ENCODE data around the gene ZFHX3.

Gene ZFHX3

DNA sequence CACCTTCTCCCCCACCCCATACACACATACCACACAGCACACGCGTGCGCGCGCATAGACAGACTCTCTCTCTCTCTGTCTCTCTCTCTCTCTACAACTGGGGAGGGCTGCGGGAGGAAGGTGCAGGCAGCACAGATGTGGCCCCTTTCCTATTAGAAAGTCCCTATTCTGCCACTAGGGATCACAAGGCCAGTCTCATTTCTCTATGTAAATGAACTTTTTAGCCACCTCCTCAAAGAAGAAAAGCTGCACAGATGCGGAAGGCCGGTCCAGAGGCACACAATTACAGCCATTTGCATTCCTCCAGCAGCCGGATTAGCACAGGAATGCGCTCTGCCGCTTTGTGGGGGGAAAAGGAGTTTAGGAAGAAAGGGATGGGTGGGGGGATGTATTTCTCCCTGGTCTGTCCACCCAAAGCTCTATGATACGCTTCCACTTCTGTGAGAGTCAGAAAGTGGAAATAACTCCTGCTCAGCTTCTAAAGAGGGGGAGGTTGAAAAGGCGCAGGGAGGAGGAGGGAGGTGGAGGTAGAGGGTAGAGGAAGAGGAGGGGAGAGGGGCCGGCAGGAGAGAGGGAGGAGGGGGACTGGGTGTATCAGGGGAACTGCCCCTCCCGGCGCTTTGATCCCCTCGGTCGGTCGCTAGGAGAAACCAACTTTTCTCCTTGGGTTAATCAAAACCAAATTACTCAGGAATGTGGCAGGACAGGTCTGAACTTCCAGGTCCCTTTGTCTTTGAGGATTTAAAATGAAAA is 11.7 kb downstream of the ZFHX3 start:
- peak overlapping the region; percentile 33 for H3K4me3 ChIP-seq (ENCODE audit: low read length)
- no peak for DNase-seq (ENCODE audit: low read depth)
- TF ChIP-seq, protein P1, sequence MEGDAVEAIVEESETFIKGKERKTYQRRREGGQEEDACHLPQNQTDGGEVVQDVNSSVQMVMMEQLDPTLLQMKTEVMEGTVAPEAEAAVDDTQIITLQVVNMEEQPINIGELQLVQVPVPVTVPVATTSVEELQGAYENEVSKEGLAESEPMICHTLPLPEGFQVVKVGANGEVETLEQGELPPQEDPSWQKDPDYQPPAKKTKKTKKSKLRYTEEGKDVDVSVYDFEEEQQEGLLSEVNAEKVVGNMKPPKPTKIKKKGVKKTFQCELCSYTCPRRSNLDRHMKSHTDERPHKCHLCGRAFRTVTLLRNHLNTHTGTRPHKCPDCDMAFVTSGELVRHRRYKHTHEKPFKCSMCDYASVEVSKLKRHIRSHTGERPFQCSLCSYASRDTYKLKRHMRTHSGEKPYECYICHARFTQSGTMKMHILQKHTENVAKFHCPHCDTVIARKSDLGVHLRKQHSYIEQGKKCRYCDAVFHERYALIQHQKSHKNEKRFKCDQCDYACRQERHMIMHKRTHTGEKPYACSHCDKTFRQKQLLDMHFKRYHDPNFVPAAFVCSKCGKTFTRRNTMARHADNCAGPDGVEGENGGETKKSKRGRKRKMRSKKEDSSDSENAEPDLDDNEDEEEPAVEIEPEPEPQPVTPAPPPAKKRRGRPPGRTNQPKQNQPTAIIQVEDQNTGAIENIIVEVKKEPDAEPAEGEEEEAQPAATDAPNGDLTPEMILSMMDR (conservative IDR thresholded peaks at IDR 0.05; ENCODE audit: low read depth, low read length), result peak; percentile 2

DNA sequence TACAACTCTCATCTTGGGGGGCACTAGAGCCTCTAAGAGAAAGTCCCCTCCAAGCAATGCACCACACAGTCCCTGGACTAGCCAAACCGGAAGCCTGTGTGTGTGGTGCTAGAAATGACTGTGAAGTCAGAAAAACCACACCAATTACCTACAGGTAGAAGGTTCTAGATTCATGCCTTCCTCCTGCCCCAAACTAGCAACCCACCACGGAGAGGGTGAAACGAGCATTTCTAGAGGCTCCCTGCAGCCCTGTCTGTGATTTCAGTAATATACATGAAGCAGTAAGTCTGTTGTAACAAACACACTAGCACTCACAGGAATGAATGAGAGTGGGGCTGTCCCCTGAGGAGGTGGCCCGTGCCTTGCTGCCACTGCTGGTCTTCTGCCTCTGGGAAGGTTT is 13.6 kb downstream of the ZFHX3 start:
- DNase-seq (ENCODE audit: low read depth), result no peak
- H3K4me3 ChIP-seq (ENCODE audit: low read length), result no peak overlapping the region
- TF ChIP-seq, protein P1 (conservative IDR thresholded peaks at IDR 0.05; ENCODE audit: low read depth, low read length), result no peak

GRCh38 chr16:73033271-73033998 is 14.5 kb downstream of the ZFHX3 start:
- TF ChIP-seq, protein P1 (conservative IDR thresholded peaks at IDR 0.05; ENCODE audit: low read depth, low read length), result no peak
- H3K4me3 ChIP-seq (ENCODE audit: low read length), result no peak overlapping the region
- DNase-seq (ENCODE audit: low read depth), result no peak

- H3K4me3 ChIP-seq (ENCODE audit: low read length), result no peak overlapping the region
- no peak for DNase-seq (ENCODE audit: low read depth)
- TF ChIP-seq, protein P1 (conservative IDR thresholded peaks at IDR 0.05; ENCODE audit: low read depth, low read length), result no peak
Observed at GRCh38 chr16:73032541-73033270, 15.2 kb downstream of the ZFHX3 start.

DNA sequence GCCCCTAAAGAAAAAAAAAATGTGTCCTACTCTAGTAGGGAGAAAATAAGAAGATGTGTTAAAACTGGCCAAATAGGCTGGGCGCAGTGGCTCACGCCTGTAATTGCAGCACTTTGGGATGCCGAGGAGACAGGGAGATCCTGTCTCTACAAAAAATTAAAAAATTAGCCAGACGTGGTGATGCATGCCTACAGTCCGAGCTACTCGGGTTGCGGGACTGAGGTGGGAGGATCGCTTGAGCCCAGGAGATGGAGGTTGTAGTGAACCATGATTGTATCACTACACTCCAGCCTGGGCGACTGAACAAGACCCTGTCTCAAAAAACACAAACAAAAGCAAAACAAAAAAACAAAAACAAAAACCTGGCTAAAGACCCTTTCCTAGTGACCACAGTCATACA is 15.9 kb downstream of the ZFHX3 start:
- no peak overlapping the region for H3K4me3 ChIP-seq (ENCODE audit: low read length)
- DNase-seq (ENCODE audit: low read depth), result no peak
- TF ChIP-seq, protein P1 (conservative IDR thresholded peaks at IDR 0.05; ENCODE audit: low read depth, low read length), result no peak

DNA sequence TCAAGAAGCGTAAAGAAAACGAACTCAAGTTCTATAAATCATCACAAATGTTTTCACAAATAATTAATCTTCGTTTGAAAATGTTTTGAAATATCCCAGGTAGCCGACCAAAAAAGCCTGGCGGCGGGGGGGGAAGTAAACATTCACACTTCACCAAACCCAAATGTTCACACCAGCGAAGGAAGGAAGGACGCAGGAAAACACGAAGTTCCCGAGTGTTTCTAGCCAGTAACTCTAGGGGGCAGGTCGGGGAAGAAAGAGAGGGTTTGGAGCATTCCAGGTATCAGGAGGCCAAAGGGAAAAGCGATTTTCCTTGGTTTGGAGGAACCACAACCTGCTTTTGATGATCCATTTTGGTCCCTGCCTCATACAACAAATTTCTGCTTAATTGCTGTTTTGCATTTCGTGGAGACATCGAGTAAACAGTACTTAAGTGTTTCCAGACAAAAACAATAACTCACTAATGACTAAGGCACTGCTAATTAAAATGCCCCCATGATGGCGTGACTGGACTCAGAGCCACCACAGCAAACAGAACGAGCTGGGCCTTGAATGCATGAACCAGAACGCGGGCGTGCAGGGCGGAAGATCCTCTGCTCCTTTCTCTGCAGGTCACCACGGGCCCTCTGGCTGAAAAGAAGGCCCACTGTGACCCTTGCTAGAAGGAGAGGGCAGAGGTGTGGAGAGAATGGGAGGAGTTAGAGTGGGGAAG is 16.6 kb downstream of the ZFHX3 start:
- DNase-seq (ENCODE audit: low read depth), result no peak
- TF ChIP-seq, protein P1 (conservative IDR thresholded peaks at IDR 0.05; ENCODE audit: low read depth, low read length), result peak; percentile 40
- H3K4me3 ChIP-seq (ENCODE audit: low read length), result no peak overlapping the region
